Right ventricle myocardium inferior (tissue), 1 donor: ENCODE data around the gene MEGF8. TPM values are rescaled to one million over a fixed set of nuclear protein-coding genes. Genes with fewer than 3 reads are reported as not detected.

Experiments
- ATAC-seq: fragments of 200-7000 bp; cut with Tn5 transposase; one replicate; pipeline ENCODE4 v1.9.1; 2020; ENCODE audit warnings: mild to moderate bottlenecking, moderate library complexity
- DNase-seq: peaks from one replicate; pipeline ENCODE4 v3.0.0; 2021; ENCODE audit errors: missing footprints
- intact Hi-C: fragments of 100-400 bp; cut with DNase I; formaldehyde crosslinking; loops from one replicate; pipeline ENCODE4 v1.11.0; 2022
- microRNA-seq: library from miRNA; unstranded; fragments of <30 nt; microRNA quantifications from one replicate; pipeline ENCODE4 v1.2.0, GENCODE V29; 2020
- total RNA-seq: library from RNA; stranded (reverse); fragmentation: NEBNext Ultra II Directional; extraction: Animal tissue kit (Norgen Biotek cat#: 25700); gene quantifications from one replicate; pipeline ENCODE4 v1.2.1, GENCODE V29; 2021
- donor health status: DM: no; HTN: yes; CAD: no; lungs with severe emphysema.

The MEGF8 gene
- total RNA-seq, 1 donor from 2014 or later: 32.6 TPM

- intact Hi-C loops: loop anchor here (5.0 kb wide), 1 partner anchor 170 kb away; no protein-coding TSS in a partner anchor
- no peak for DNase-seq
- peak; percentile 61 for ATAC-seq
These were observed 96.9 kb downstream of the MEGF8 start for GRCh38 chr19:42422092-42422900.

- peak; percentile 12 for ATAC-seq
- DNase-seq: peak; percentile 76
- intact Hi-C loops: loop anchor here (5.0 kb wide), 1 partner anchor 171 kb away; no protein-coding TSS in a partner anchor
These were observed 97.5 kb downstream of the MEGF8 start for GRCh38 chr19:42422901-42423461.

DNA sequence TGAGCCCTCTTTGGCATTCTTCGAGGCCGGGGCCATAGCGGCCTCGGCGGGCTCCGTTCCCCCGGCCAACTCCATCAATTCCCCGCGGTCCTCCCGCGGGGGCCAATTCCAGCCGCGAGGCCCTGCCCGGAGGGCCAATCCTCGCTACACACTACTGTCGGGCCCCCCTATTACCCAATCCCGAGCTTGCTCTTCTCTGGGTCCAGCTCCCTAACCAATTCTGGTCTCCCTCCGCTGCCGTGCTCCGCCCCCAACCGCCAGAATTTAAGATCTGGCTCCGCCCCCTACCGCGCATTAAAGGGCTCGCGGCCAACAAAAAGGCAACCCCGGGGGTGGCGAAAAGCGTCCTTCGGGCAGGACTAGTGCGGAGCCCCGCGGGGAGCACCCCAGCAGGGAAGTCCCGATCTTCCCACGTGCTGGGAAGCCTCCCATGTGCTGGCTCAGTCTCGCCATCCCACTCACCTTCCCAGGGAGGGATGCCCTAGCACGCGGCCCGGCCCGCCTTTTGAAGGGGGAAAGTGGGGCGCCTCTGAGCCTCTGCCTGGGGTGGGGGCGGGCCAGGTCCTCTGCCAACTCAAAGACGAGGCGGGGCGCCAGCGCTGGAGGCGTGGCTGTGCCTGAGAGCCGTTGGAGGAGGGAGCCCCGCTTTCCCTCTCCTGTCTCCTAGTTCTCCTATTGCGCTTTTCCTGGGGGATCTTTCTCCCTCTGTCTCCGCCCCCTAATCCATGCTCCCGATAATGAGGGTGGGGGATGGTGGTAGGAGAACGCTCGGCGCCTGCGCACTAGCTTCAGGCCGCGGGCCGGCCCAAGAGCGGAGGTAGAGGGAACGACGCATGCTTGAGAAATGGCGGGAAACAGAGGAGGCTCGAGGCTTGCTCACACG is 98.3 kb downstream of the MEGF8 start:
- peak; percentile 91 for ATAC-seq
- intact Hi-C loops: loop anchor here (5.0 kb wide), 1 partner anchor 171 kb away; no protein-coding TSS in a partner anchor

GRCh38 chr19:42424345-42424707 is 98.9 kb downstream of the MEGF8 start:
- no peak for ATAC-seq
- DNase-seq: no peak
- intact Hi-C loops: loop anchor here (5.0 kb wide), 1 partner anchor 172 kb away; no protein-coding TSS in a partner anchor

More for the DNA sequence above, 98.3 kb downstream of the MEGF8 start:
- DNase-seq: peak; percentile 92

- no peak for ATAC-seq
- DNase-seq: no peak
- intact Hi-C loops: loop anchor here (5.0 kb wide), 1 partner anchor 172 kb away; no protein-coding TSS in a partner anchor
These were observed 99.3 kb downstream of the MEGF8 start for GRCh38 chr19:42424712-42425131.

GRCh38 chr19:42426643-42427042 is 101.2 kb downstream of the MEGF8 start:
- intact Hi-C loops: no loop called here
- ATAC-seq (no peak), DNase-seq (no peak)

GRCh38 chr19:42427313-42427712 is 101.9 kb downstream of the MEGF8 start, which contains the start of gene LIPE:
LIPE (minus strand) TSS chr19:42427388; CDS start chr19:42427149, 239 bp downstream.
- ATAC-seq (no peak), DNase-seq (no peak)
- intact Hi-C loops: no loop called here

Small RNA genes within 50 kb of the gene (microRNA-seq; reads per million reads assigned to microRNA genes)
- not detected for gene MIR8077

Other genes starting within 250 kb of the MEGF8 start
- 9.1 TPM for gene ZNF574, start 249.5 kb upstream of the MEGF8 start, total RNA-seq
- 1.5 TPM for gene POU2F2, start 193.2 kb upstream of the MEGF8 start, total RNA-seq
- gene DEDD2, start 108.0 kb upstream of the MEGF8 start, total RNA-seq: 16.7 TPM
- gene ZNF526, start 105.3 kb upstream of the MEGF8 start, total RNA-seq: 6.1 TPM
- 36.3 TPM for gene GSK3A, start 83.0 kb upstream of the MEGF8 start, total RNA-seq
- 44.4 TPM for gene ERF, start 70.5 kb upstream of the MEGF8 start, total RNA-seq
- 34.6 TPM for gene CIC, start 56.4 kb upstream of the MEGF8 start, total RNA-seq
- 0.51 TPM for gene PRR19, start 23.5 kb upstream of the MEGF8 start, total RNA-seq
- gene PAFAH1B3, start 23.0 kb upstream of the MEGF8 start, total RNA-seq: 3.7 TPM
- gene TMEM145, start 12.3 kb upstream of the MEGF8 start, total RNA-seq: 0.16 TPM
- 0.87 TPM for gene CNFN, start 64.7 kb downstream of the MEGF8 start, total RNA-seq
- gene LIPE, start 101.8 kb downstream of the MEGF8 start, total RNA-seq: 67.7 TPM
- gene CXCL17, start 117.3 kb downstream of the MEGF8 start, total RNA-seq: not detected
- 4.3 TPM for gene CEACAM1, start 202.8 kb downstream of the MEGF8 start, total RNA-seq